Common myeloid progenitor, CD34-positive (primary cell): ENCODE data around the gene HSPB3.
"Not testable (repeated sequence)": the region's sequence is repeated elsewhere in the genome, so short reads cannot be mapped to it uniquely, and the experiment has no call there.

ENCODE experiments used
- CTCF ChIA-PET: fragments of 350-600 bp; sonication (Branson Sonifier 250); formaldehyde crosslinking; loops from one replicate; lab custom pipeline; 2021; ENCODE audit warnings: antibody characterized with exemption; lab: Charles Lee
- POLR2A ChIA-PET: fragments of 350-600 bp; sonication (Branson Sonifier 250); formaldehyde crosslinking; loops from one replicate; lab custom pipeline; 2021; ENCODE audit warnings: antibody characterized with exemption; lab: Charles Lee
- DNase-seq, 3 donors: peaks; one replicate each; pipeline versions ENCODE4 v3.0.0 to v3.0.0-alpha.2; 2013
- H3K27ac ChIP-seq, 2 experiments: 1 replicate in 1 of 2; 2 replicates in 1 of 2; pipeline ENCODE4 v1.7.0; 2013; ENCODE audit warnings: inconsistent platforms in 2 of 2, low read length in 2 of 2, mild to moderate bottlenecking in 2 of 2, low read depth in 1 of 2, moderate library complexity in 1 of 2; ENCODE audit not compliant: severe bottlenecking in 2 of 2, insufficient read depth in 1 of 2, poor library complexity in 1 of 2
- H3K27me3 ChIP-seq, 5 experiments: replicated peaks in 2 of 5; 1 replicate in 3 of 5; 2 replicates in 2 of 5; pipeline versions ENCODE4 v1.6.1 to v1.7.0; 2013; ENCODE audit warnings: low read length in 4 of 5, mild to moderate bottlenecking in 2 of 5, moderate library complexity in 2 of 5, inconsistent platforms in 1 of 5; ENCODE audit not compliant: insufficient read depth in 5 of 5, control insufficient read depth in 4 of 5
- H3K36me3 ChIP-seq, 4 experiments: 1 replicate in 2 of 4; 2 replicates in 2 of 4; pipeline versions ENCODE4 v1.6.1 to v1.7.0; 2013; ENCODE audit warnings: low read length in 3 of 4, control low read depth in 1 of 4, mild to moderate bottlenecking in 1 of 4; ENCODE audit not compliant: control insufficient read depth in 4 of 4, insufficient read depth in 4 of 4
- H3K4me1 ChIP-seq, 4 experiments: 1 replicate in 3 of 4; 2 replicates in 1 of 4; pipeline versions ENCODE4 v1.6.1 to v1.7.1; 2013; ENCODE audit warnings: low read length in 3 of 4, mild to moderate bottlenecking in 3 of 4, control low read depth in 1 of 4, inconsistent platforms in 1 of 4, moderate library complexity in 1 of 4; ENCODE audit not compliant: control insufficient read depth in 4 of 4, insufficient read depth in 4 of 4; ENCODE audit errors: control extremely low read depth in 1 of 4
- H3K4me3 ChIP-seq, 7 experiments: 1 replicate in 4 of 7; 2 replicates in 3 of 7; pipeline versions ENCODE4 v1.5.1 to v1.7.0; 2013; ENCODE audit warnings: mild to moderate bottlenecking in 7 of 7, low read length in 6 of 7, moderate library complexity in 6 of 7, inconsistent platforms in 2 of 7, low read depth in 2 of 7, control low read depth in 1 of 7; ENCODE audit not compliant: insufficient read depth in 4 of 7, control insufficient read depth in 1 of 7; ENCODE audit errors: extremely low read depth in 1 of 7
- H3K9me3 ChIP-seq, 5 experiments: 1 replicate in 4 of 5; 2 replicates in 1 of 5; pipeline versions ENCODE4 v1.6.1 to v1.7.1; 2013; ENCODE audit warnings: low read length in 4 of 5, mild to moderate bottlenecking in 2 of 5, inconsistent platforms in 1 of 5, low read depth in 1 of 5, moderate library complexity in 1 of 5; ENCODE audit not compliant: control insufficient read depth in 4 of 5, insufficient read depth in 2 of 5; ENCODE audit errors: control extremely low read depth in 1 of 5
- WGBS: methylation state at CpG from one replicate; pipeline ENCODE4 v1.1.5; 2013; ENCODE audit not compliant: insufficient coverage; 5-methylcytosine and 5-hydroxymethylcytosine counted together

HSPB3 gene

GRCh38 chr5:54485659-54486058, 30.2 kb downstream of the HSPB3 start:
- CTCF ChIA-PET: interaction anchor here (1.4 kb wide), 1 partner anchor 9 kb away, joined by 4 read pairs; no protein-coding TSS in a partner anchor

GRCh38 chr5:54489648-54489979, 34.1 kb downstream of the HSPB3 start:
- CTCF ChIA-PET: interaction anchor here (0.7 to 4.6 kb wide), 19 partner anchors 10 to 1294 kb away, joined by 3 to 30 read pairs (median 4); no protein-coding TSS in a partner anchor
- 100% methylated on average over 1 of the region's 2 CpGs for WGBS
- DNase-seq: not testable (repeated sequence)

More at GRCh38 chr5:54485659-54486058, 30.2 kb downstream of the HSPB3 start:
- H3K27me3 ChIP-seq, POLR2A ChIA-PET, H3K9me3 ChIP-seq, H3K27ac ChIP-seq, DNase-seq, H3K4me3 ChIP-seq, H3K4me1 ChIP-seq, H3K36me3 ChIP-seq: not testable (repeated sequence)

GRCh38 chr5:54491326-54491725, 35.8 kb downstream of the HSPB3 start:
- no peak overlapping the region for H3K27ac ChIP-seq
- no CpG with 5 or more reads among the region's 1 CpG for WGBS
- CTCF ChIA-PET: interaction anchor here (1.4 to 4.6 kb wide), 2 partner anchors 15 to 248 kb away, joined by 5 to 30 read pairs; no protein-coding TSS in a partner anchor
- H3K36me3 ChIP-seq: no peaks in the 10 kb centered on the region
- no peak overlapping the region for H3K4me3 ChIP-seq
- POLR2A ChIA-PET: no interaction called here
- H3K27me3 ChIP-seq: no peaks in the 10 kb centered on the region
- H3K9me3 ChIP-seq: no peaks in the 10 kb centered on the region
- DNase-seq: no peak
- H3K4me1 ChIP-seq: no peaks in the 10 kb centered on the region

More at GRCh38 chr5:54489648-54489979, 34.1 kb downstream of the HSPB3 start:
- H3K27ac ChIP-seq, H3K9me3 ChIP-seq, H3K36me3 ChIP-seq, H3K4me3 ChIP-seq, H3K27me3 ChIP-seq, H3K4me1 ChIP-seq, POLR2A ChIA-PET: not testable (repeated sequence)

GRCh38 chr5:54492178-54492577, 36.7 kb downstream of the HSPB3 start:
- WGBS: 100% methylated on average over 2 of the region's 2 CpGs
- Histone ChIP-seq H3K27me3 (no peaks in the 10 kb centered on the region), H3K4me1 (no peaks in the 10 kb centered on the region), H3K4me3 (no peak overlapping the region), H3K27ac (no peak overlapping the region), H3K9me3 (peaks cover 0 to under 1% (median 0%) of the 10 kb centered on the region in 5 experiments), H3K36me3 (no peaks in the 10 kb centered on the region)
- POLR2A ChIA-PET: no interaction called here
- CTCF ChIA-PET: interaction anchor here (0.6 to 4.6 kb wide), 3 partner anchors 14 to 248 kb away, joined by 3 to 30 read pairs (median 5); no protein-coding TSS in a partner anchor
- DNase-seq: no peak

- Histone ChIP-seq H3K4me3 (no peak overlapping the region), H3K27ac (no peak overlapping the region), H3K4me1 (no peaks in the 10 kb centered on the region), H3K27me3 (no peaks in the 10 kb centered on the region), H3K36me3 (no peaks in the 10 kb centered on the region), H3K9me3 (peaks cover 0 to 8% (median 0%) of the 10 kb centered on the region in 5 experiments)
- DNase-seq: peak in 1 of 3 donors; percentile 11
- CTCF ChIA-PET: interaction anchor here (1.0 kb wide), 1 partner anchor 10 kb away, joined by 4 read pairs; no protein-coding TSS in a partner anchor
- POLR2A ChIA-PET: no interaction called here
These were observed 39.5 kb downstream of the HSPB3 start for GRCh38 chr5:54495027-54495426.
